PC-3 (cell line): ENCODE data around the gene TTYH1. TPM values are rescaled to one million over a fixed set of nuclear protein-coding genes. Genes with fewer than 3 reads are reported as not detected.

Source experiments
- ATAC-seq: fragments of 200-7000 bp; cut with Tn5 transposase; 2 replicates; pipeline ENCODE4 v1.9.1; 2020; ENCODE audit warnings: mild to moderate bottlenecking, moderate library complexity
- BruUV-seq: library from RNA; stranded (reverse); fragments of 400-500 nt; replicated peaks from 2 replicates; lab custom pipeline; 2021; lab: Mats Ljungman, UMichigan
- CTCF ChIA-PET: fragments of 300-600 bp; sonication (Branson Sonifier 250); formaldehyde crosslinking; loops from one replicate; lab custom pipeline; 2022; ENCODE audit warnings: antibody characterized with exemption; lab: Charles Lee
- POLR2A ChIA-PET: fragments of 300-600 bp; sonication (Branson Sonifier 250); formaldehyde crosslinking; loops from one replicate; lab custom pipeline; 2022; ENCODE audit warnings: antibody characterized with exemption; ENCODE audit not compliant: unreplicated experiment; lab: Charles Lee
- DNase-seq: peaks from one replicate; pipeline ENCODE4 v3.0.0-alpha.2; 2015
- H2AFZ ChIP-seq: fragments of 300-600 bp; sonication (generic); 2 replicates; pipeline ENCODE4 v1.6.0; 2016; ENCODE audit warnings: antibody characterized with exemption, low read length
- H3F3A ChIP-seq: fragments of 300-600 bp; sonication (generic); one replicate; pipeline ENCODE4 v1.6.0; 2017; ENCODE audit warnings: antibody characterized with exemption, low read length, control low read depth, mild to moderate bottlenecking; ENCODE audit not compliant: unreplicated experiment
- H3K27ac ChIP-seq: fragments of 300-600 bp; sonication (generic); 2 replicates; pipeline ENCODE4 v1.5.1; 2016; ENCODE audit warnings: mild to moderate bottlenecking, low read length
- H3K27me3 ChIP-seq: fragments of 300-600 bp; sonication (generic); 2 replicates; pipeline ENCODE4 v1.6.1; 2016; ENCODE audit warnings: low read length, mixed read lengths
- H3K36me3 ChIP-seq: fragments of 300-600 bp; sonication (generic); 2 replicates; pipeline ENCODE4 v1.6.1; 2016; ENCODE audit warnings: low read depth, mixed run types, low read length, mixed read lengths
- H3K4me1 ChIP-seq: fragments of 300-600 bp; sonication (generic); 2 replicates; pipeline ENCODE4 v1.5.1; 2016; ENCODE audit warnings: low read length; ENCODE audit not compliant: insufficient read depth
- H3K4me2 ChIP-seq: fragments of 300-600 bp; sonication (generic); 2 replicates; pipeline ENCODE4 v1.6.0; 2016; ENCODE audit warnings: low read length
- H3K4me3 ChIP-seq: fragments of 300-600 bp; sonication (generic); 2 replicates; pipeline ENCODE4 v1.5.1; 2016; ENCODE audit warnings: mild to moderate bottlenecking, low read length, mixed read lengths
- H3K79me2 ChIP-seq: fragments of 300-600 bp; sonication (generic); 2 replicates; pipeline ENCODE4 v1.6.1; 2017; ENCODE audit warnings: low read length, mixed read lengths
- H3K9ac ChIP-seq: fragments of 300-600 bp; sonication (generic); 2 replicates; pipeline ENCODE4 v1.6.0; 2016; ENCODE audit warnings: mild to moderate bottlenecking, low read length
- H3K9me2 ChIP-seq: fragments of 300-600 bp; sonication (generic); replicated peaks from 2 replicates; pipeline ENCODE4 v1.6.1; 2016; ENCODE audit warnings: mixed run types, low read length, mixed read lengths
- H3K9me3 ChIP-seq: fragments of 300-600 bp; sonication (generic); 2 replicates; pipeline ENCODE4 v1.6.1; 2016; ENCODE audit warnings: low read length, mixed read lengths
- H4K20me1 ChIP-seq: fragments of 300-600 bp; sonication (generic); 2 replicates; pipeline ENCODE4 v1.6.1; 2016; ENCODE audit warnings: low read length, mixed read lengths
- EZH2 ChIP-seq: fragments of 300-600 bp; sonication (generic); IDR thresholded peaks from one replicate; pipeline ENCODE4 v1.6.1; 2017; ENCODE audit warnings: antibody characterized with exemption, mild to moderate bottlenecking, low read length; ENCODE audit not compliant: unreplicated experiment
- EZH2phosphoT487 ChIP-seq: fragments of 300-600 bp; sonication (generic); IDR thresholded peaks from 2 replicates; pipeline ENCODE4 v1.6.1; 2018; ENCODE audit warnings: mild to moderate bottlenecking, antibody characterized with exemption, low read length, borderline replicate concordance
- intact Hi-C: fragments of 100-400 bp; cut with micrococcal nuclease; formaldehyde crosslinking; loops from 2 replicates; pipeline ENCODE4 v1.9.0; 2023
- total RNA-seq: library from RNA; depleted of rRNA; stranded (reverse); fragments of >200 nt; gene quantifications from 2 replicates; pipeline ENCODE4 v1.2.3, GENCODE V29; 2014
- TF ChIP-seq, protein P1 (sequence below): fragments of 300-600 bp; sonication (generic); conservative IDR thresholded peaks from 2 replicates; pipeline ENCODE4 v1.5.1; 2017; ENCODE audit warnings: antibody characterized with exemption, low read depth, mild to moderate bottlenecking, low read length

The TTYH1 gene
- total RNA-seq, 1 experiment from 2014 or later: 1.1 TPM

DNA sequence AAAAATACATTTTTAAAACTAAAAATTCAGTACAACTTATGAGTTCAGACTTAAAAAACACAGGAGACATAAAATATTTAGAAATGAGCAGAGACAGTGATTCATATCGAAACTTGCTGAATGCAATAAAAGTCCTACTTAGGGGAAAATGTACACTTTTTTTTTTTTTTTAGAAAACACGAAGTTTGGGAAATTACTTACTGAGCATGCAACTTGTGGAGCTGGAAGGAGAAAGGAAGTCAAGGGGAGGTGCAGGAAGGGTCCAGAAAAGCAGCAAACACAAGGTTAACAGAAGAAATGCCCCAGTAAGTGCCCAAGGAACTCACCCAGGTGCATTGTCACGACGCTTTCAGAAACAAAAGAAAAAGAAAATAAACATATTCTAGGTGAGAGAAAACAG, 31.9 kb upstream of the TTYH1 start:
- Histone ChIP-seq H3K4me3 (no peak overlapping the region), H3K9me3 (no peaks in the 10 kb centered on the region), H3K4me1 (peaks cover 3% of the 10 kb centered on the region; the same call in 1 of the 2 replicates), H3K27me3 (peaks cover 69% of the 10 kb centered on the region), H3K9ac (no peak overlapping the region), H3K4me2 (no peak overlapping the region), H3K9me2 (no peaks in the 10 kb centered on the region), H2AFZ (no peak overlapping the region), H3K27ac (no peak overlapping the region), H3F3A (no peaks in the 10 kb centered on the region), H3K79me2 (no peaks in the 10 kb centered on the region), H3K36me3 (no peaks in the 10 kb centered on the region), H4K20me1 (no peaks in the 10 kb centered on the region)
- DNase-seq: no peak
- ChIA-PET CTCF (no interaction called here), POLR2A (no interaction called here)
- intact Hi-C loops: no loop called here
- BruUV-seq: no TSS peak
- TF ChIP-seq, protein P1, sequence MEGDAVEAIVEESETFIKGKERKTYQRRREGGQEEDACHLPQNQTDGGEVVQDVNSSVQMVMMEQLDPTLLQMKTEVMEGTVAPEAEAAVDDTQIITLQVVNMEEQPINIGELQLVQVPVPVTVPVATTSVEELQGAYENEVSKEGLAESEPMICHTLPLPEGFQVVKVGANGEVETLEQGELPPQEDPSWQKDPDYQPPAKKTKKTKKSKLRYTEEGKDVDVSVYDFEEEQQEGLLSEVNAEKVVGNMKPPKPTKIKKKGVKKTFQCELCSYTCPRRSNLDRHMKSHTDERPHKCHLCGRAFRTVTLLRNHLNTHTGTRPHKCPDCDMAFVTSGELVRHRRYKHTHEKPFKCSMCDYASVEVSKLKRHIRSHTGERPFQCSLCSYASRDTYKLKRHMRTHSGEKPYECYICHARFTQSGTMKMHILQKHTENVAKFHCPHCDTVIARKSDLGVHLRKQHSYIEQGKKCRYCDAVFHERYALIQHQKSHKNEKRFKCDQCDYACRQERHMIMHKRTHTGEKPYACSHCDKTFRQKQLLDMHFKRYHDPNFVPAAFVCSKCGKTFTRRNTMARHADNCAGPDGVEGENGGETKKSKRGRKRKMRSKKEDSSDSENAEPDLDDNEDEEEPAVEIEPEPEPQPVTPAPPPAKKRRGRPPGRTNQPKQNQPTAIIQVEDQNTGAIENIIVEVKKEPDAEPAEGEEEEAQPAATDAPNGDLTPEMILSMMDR: no peak
- TF ChIP-seq EZH2: no peak
- TF ChIP-seq EZH2phosphoT487: no peak
- no peak for ATAC-seq

DNA sequence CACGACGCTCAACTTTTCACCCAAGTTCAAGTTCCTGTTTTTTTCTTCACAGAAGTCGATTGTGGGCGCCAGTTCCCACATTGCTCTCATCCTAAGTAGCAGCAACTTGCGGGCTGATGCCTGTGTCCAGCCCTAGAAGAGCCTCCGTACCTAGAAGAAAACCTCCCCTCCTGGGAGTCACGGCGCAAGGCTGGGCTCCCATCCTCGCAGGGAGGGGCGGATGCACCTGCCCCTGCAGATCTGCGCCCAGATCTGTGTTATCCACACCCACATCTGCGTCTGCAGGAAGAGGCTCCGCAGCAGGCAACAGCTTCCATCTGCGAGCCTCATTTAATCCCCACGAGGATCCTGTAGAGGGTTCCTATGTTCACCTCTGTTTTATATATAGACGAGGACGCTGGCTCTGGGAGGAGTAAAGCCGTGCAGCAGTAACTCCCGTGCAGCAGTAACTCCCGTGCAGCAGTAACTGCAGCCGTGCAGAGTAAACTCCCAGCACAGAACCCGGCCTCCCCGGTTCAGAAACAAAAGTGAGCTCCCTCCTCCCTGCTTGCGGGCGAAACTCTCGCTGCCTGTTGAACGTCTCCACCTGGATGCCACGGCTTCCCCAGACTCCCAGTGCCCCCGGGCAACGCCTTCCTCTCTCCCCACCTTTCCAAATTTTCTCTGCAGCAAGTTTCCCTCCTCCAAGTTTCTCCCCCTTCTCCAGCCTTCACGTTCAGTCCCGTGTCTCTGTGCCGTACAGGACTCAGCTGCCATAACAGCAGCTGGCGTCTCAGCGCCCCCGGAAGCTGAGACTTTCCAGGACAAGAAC, 27.1 kb upstream of the TTYH1 start:
- peaks cover 59% of the 10 kb centered on the region for H3K27me3 ChIP-seq
- peak overlapping the region; percentile 35; the same call in 1 of the 2 replicates for H3K4me3 ChIP-seq
- H3K9me2 ChIP-seq: no peaks in the 10 kb centered on the region
- peaks cover 3% of the 10 kb centered on the region; the same call in 1 of the 2 replicates for H3K4me1 ChIP-seq
- BruUV-seq: no TSS peak
- 0 out of 2 replicates have a peak overlapping the region, but pooled peaks have one; percentile 11 for H2AFZ ChIP-seq
- DNase-seq (no peak), ATAC-seq (no peak; the same call in 1 of the 2 replicates)
- H3K27ac ChIP-seq: no peak overlapping the region
- intact Hi-C loops: no loop called here
- H3F3A ChIP-seq: no peaks in the 10 kb centered on the region
- ChIA-PET POLR2A (no interaction called here), CTCF (no interaction called here)
- no peaks in the 10 kb centered on the region for H3K36me3 ChIP-seq
- H3K4me2 ChIP-seq: peak overlapping the region; percentile 61
- no peak for TF ChIP-seq EZH2phosphoT487
- TF ChIP-seq, protein P1: no peak
- TF ChIP-seq EZH2: no peak
- no peaks in the 10 kb centered on the region for H3K9me3 ChIP-seq
- H4K20me1 ChIP-seq: no peaks in the 10 kb centered on the region
- no peak overlapping the region for H3K9ac ChIP-seq
- no peaks in the 10 kb centered on the region for H3K79me2 ChIP-seq

DNA sequence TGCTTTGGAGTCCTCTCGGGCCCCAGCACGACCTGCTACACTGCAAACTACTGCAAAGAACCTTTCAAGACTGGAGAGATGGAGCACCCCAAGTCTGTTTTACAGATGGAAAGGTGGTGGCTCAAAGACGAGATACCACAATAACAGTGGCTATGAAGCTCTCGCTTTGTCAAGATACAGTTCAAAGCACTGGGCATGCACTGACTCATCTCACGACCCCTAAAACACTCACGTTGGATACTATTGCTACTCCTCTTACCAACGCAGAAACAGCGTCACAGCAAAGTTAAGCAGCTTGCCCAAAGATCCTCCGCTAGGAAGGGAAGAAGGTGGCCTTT, 26.5 kb upstream of the TTYH1 start:
- Histone ChIP-seq H2AFZ (no peak overlapping the region), H3F3A (no peaks in the 10 kb centered on the region), H3K4me3 (peak overlapping the region; percentile 35; the same call in 1 of the 2 replicates), H3K79me2 (no peaks in the 10 kb centered on the region), H3K27me3 (peaks cover 61% of the 10 kb centered on the region), H4K20me1 (no peaks in the 10 kb centered on the region), H3K36me3 (no peaks in the 10 kb centered on the region), H3K9me3 (no peaks in the 10 kb centered on the region), H3K27ac (no peak overlapping the region), H3K4me2 (peak overlapping the region; percentile 61), H3K4me1 (peaks cover 3% of the 10 kb centered on the region; the same call in 1 of the 2 replicates), H3K9ac (no peak overlapping the region), H3K9me2 (no peaks in the 10 kb centered on the region)
- no TSS peak for BruUV-seq
- ATAC-seq: no peak
- TF ChIP-seq EZH2phosphoT487 (no peak), EZH2 (no peak)
- TF ChIP-seq, protein P1: no peak
- ChIA-PET CTCF (no interaction called here), POLR2A (no interaction called here)
- no peak for DNase-seq
- intact Hi-C loops: no loop called here
